ENCODE data around the gene BACE2.

DNA sequence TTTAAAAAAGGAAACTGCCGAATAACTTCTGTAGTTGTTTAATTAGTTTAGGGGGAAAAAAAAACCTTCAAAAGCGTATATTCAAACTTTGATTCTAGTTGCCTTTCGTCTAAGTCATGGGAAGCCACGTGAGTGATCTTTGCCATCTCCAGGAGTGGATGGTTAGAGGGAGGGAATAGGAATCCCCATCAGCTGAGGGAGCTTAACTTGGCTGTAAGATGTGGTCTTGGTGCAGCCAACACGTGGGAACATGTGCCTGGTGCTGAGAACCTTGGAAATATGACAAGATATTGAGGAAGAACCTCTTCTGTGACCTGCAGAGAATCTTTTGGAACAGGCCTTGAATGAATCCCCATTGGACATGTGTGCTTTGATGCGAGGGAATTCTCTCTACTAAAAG, 1.7 kb downstream of the BACE2 start:
- TF ChIP-seq, protein P1, sequence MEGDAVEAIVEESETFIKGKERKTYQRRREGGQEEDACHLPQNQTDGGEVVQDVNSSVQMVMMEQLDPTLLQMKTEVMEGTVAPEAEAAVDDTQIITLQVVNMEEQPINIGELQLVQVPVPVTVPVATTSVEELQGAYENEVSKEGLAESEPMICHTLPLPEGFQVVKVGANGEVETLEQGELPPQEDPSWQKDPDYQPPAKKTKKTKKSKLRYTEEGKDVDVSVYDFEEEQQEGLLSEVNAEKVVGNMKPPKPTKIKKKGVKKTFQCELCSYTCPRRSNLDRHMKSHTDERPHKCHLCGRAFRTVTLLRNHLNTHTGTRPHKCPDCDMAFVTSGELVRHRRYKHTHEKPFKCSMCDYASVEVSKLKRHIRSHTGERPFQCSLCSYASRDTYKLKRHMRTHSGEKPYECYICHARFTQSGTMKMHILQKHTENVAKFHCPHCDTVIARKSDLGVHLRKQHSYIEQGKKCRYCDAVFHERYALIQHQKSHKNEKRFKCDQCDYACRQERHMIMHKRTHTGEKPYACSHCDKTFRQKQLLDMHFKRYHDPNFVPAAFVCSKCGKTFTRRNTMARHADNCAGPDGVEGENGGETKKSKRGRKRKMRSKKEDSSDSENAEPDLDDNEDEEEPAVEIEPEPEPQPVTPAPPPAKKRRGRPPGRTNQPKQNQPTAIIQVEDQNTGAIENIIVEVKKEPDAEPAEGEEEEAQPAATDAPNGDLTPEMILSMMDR (IDR thresholded peaks at IDR 0.05) = no peak
- TF ChIP-seq EZH2 (IDR thresholded peaks at IDR 0.05; ENCODE audit: borderline replicate concordance, insufficient read depth, low read depth, low read length, poor library complexity, severe bottlenecking) = no peak
